ENCODE results near the gene IMMP2L. TPM values are rescaled to one million over a fixed set of nuclear protein-coding genes. Genes with fewer than 3 reads are reported as not detected.

The IMMP2L gene
- total RNA-seq, 1 experiment from 2014 or later: 8.8 TPM

- Histone ChIP-seq H3K27me3 (ENCODE audit: control insufficient read depth, insufficient read depth, low read length) (no peaks in the 10 kb centered on the region), H3K4me1 (ENCODE audit: control insufficient read depth, insufficient read depth, low read length) (no peaks in the 10 kb centered on the region), H3K36me3 (ENCODE audit: control insufficient read depth, insufficient read depth, low read length) (no peaks in the 10 kb centered on the region), H3K27ac (ENCODE audit: low read length) (no peak overlapping the region), H3K9me3 (ENCODE audit: control insufficient read depth, insufficient read depth, low read depth, low read length) (0 out of 2 replicates have a peak, but pooled peaks cover 6% of the 10 kb centered on the region), H3K4me3 (ENCODE audit: low read depth in 2 of 2, low read length in 2 of 2) (no peak overlapping the region)
- ATAC-seq (no peak), DNase-seq (ENCODE audit: low read depth, low spot score) (no peak)
- BruUV-seq (replicated peaks): no TSS peak
- intact Hi-C loops (cut with micrococcal nuclease; ENCODE audit: unreplicated experiment) (no loop called here), in situ Hi-C loops (cut with HindIII; ENCODE audit: low pct_unique_long_range_greater_than_20kb, low sequenced_read_pairs) (no loop called here)
- CTCF ChIA-PET: no interaction called here
- TF ChIP-seq, protein P1, sequence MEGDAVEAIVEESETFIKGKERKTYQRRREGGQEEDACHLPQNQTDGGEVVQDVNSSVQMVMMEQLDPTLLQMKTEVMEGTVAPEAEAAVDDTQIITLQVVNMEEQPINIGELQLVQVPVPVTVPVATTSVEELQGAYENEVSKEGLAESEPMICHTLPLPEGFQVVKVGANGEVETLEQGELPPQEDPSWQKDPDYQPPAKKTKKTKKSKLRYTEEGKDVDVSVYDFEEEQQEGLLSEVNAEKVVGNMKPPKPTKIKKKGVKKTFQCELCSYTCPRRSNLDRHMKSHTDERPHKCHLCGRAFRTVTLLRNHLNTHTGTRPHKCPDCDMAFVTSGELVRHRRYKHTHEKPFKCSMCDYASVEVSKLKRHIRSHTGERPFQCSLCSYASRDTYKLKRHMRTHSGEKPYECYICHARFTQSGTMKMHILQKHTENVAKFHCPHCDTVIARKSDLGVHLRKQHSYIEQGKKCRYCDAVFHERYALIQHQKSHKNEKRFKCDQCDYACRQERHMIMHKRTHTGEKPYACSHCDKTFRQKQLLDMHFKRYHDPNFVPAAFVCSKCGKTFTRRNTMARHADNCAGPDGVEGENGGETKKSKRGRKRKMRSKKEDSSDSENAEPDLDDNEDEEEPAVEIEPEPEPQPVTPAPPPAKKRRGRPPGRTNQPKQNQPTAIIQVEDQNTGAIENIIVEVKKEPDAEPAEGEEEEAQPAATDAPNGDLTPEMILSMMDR (IDR thresholded peaks at IDR 0.05): no peak
- TF ChIP-seq SIN3A (IDR thresholded peaks at IDR 0.05; ENCODE audit: borderline replicate concordance, insufficient read depth, low read depth, low read length): no peak
- TF ChIP-seq POLR2AphosphoS5 (IDR thresholded peaks at IDR 0.05; ENCODE audit: low read depth, low read length): no peak
- no peak for TF ChIP-seq TCF7L2 (IDR thresholded peaks at IDR 0.05; ENCODE audit: low read depth, low read length)
- no peak for TF ChIP-seq REST (IDR thresholded peaks at IDR 0.05; ENCODE audit: insufficient read depth in 1 of 2, low read depth in 2 of 2, low read length in 1 of 2)
- POLR2A ChIA-PET: no interaction called here
Measured at GRCh38 chr7:111600091-111600490, 37.8 kb upstream of the IMMP2L start.

GRCh38 chr7:111595780-111596179 lies 33.5 kb upstream of the IMMP2L start:
- in situ Hi-C loops (cut with HindIII; ENCODE audit: low pct_unique_long_range_greater_than_20kb, low sequenced_read_pairs): no loop called here
- no peak for ATAC-seq
- intact Hi-C loops (cut with micrococcal nuclease; ENCODE audit: unreplicated experiment): no loop called here
- H3K4me1 ChIP-seq (ENCODE audit: control insufficient read depth, insufficient read depth, low read length): no peaks in the 10 kb centered on the region
- ChIA-PET POLR2A (no interaction called here), CTCF (no interaction called here)
- no peak for DNase-seq (ENCODE audit: low read depth, low spot score)
- 0 out of 2 replicates have a peak, but pooled peaks cover 2% of the 10 kb centered on the region for H3K27me3 ChIP-seq (ENCODE audit: control insufficient read depth, insufficient read depth, low read length)
- H3K36me3 ChIP-seq (ENCODE audit: control insufficient read depth, insufficient read depth, low read length): no peaks in the 10 kb centered on the region
- no peak overlapping the region for H3K27ac ChIP-seq (ENCODE audit: low read length)
- no TSS peak for BruUV-seq (replicated peaks)
- 0 out of 2 replicates have a peak, but pooled peaks cover 6% of the 10 kb centered on the region for H3K9me3 ChIP-seq (ENCODE audit: control insufficient read depth, insufficient read depth, low read depth, low read length)
- H3K4me3 ChIP-seq (ENCODE audit: low read depth in 2 of 2, low read length in 2 of 2): no peak overlapping the region
- TF ChIP-seq TCF7L2 (IDR thresholded peaks at IDR 0.05; ENCODE audit: low read depth, low read length) (no peak), REST (IDR thresholded peaks at IDR 0.05; ENCODE audit: insufficient read depth in 1 of 2, low read depth in 2 of 2, low read length in 1 of 2) (no peak), POLR2AphosphoS5 (IDR thresholded peaks at IDR 0.05; ENCODE audit: low read depth, low read length) (no peak), SIN3A (IDR thresholded peaks at IDR 0.05; ENCODE audit: borderline replicate concordance, insufficient read depth, low read depth, low read length) (no peak)
- TF ChIP-seq, protein P1 (IDR thresholded peaks at IDR 0.05): no peak
